Activated gamma-delta T cell treated with Interleukin-2 at 50 U/mL for 16 hours (primary cell): Measurements from ENCODE around the gene ZNF318.
"Not testable (repeated sequence)": the region's sequence is repeated elsewhere in the genome, so short reads cannot be mapped to it uniquely, and the experiment has no call there.

Experiments
- DNase-seq: peaks from one replicate; pipeline ENCODE4 v3.0.0-alpha.2; 2020

Gene ZNF318

DNA sequence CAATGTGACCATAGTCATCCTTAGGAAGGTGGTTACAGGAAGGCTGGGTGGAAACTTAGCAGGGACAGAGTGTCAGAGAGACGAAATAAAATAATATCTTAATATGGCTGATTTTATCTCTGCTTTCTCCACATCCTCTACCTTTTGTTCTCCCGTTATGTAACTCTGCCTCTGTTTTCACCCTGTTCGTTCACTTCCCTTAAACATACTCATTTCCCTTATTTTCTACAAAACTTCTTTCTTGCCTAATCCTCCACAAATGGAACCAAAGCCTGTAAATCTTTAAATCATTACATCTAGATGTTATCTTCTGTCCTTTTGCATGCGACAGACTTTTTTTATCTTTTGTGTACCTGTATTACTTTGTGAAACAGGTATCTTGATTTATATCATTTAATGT, 37.6 kb downstream of the ZNF318 start:
- no peak for DNase-seq

- DNase-seq: no peak
Measured at GRCh38 chr6:43331470-43331869, 38.0 kb downstream of the ZNF318 start.

- DNase-seq: no peak
Measured at GRCh38 chr6:43328528-43328927, 40.9 kb downstream of the ZNF318 start.

DNA sequence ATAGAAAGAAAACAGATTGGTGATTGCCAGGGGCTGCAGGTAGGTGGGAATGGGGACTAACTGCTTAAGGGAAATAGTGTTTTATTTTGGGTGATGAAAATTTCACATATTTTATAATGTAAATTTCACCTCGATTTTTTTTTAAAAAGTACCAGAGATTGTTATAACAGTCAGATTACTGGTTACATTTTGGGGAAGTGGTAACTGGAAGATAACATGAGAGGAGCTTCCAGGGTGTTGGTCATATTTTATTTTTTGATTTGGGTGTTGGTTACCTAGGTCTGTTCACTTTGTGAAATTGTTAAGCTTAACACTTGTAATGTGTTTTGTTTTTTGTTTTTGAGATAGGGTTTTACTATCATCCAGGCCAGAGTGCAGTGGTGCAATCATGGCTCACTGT, 43.6 kb downstream of the ZNF318 start:
- DNase-seq: no peak

DNA sequence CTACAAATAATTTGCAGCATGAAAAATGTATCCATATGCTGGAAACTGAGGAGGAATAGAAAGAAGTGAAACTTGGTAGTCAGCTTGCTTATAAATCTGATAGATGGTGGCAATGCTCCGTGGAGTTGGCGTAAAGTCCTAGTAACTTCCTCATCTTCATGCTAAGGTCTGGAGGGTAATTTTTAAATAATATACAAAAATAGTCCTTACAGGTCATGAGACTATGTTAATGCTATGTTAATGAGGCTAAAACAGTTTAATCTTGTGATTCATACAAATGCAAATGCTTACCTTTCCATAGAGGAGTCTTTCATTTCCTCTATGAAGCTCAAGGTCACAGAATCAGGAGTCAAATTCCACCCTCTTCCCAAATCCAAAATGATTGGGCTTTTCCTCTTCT, 51.4 kb downstream of the ZNF318 start:
- DNase-seq: no peak

DNA sequence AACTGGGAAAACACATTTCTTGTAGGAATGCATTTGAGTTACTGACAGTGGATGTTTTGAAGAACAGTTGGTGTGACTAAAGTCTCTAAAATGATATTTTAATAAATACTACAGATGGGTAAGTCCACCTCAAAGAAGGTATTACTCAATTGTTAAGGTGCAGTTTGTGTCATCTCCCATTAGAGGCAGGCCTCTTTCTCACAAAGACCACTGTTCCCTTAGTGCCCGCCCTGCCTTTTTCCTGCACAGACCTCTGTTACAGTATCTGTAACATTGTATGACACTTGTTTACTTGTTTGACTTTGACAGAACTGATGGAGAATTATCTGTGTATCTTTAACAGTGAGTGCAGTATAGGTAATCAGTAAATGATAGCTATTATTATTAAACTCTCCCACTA, 55.6 kb downstream of the ZNF318 start:
- DNase-seq: no peak

DNA sequence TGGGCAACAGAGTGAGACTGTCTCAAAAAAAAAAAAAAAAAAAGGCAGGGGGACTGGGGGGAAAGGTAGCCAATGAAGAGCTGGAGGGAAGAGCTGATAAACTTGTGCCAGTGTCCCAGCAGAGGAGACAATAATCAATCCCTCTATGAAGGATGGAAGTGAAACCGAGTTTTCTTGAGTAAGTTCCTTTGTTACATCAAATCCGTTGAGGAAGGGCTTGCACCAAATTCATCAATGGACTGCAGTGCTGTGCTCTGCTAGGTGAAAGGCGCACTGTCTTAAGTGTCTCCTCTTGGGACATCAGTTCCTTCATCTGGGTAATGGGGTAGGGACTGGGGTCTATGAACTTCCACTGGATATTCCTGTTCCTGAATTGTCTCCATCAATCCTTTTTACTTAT, 57.8 kb downstream of the ZNF318 start:
- DNase-seq: no peak

- DNase-seq: no peak
Measured at GRCh38 chr6:43310624-43311023, 58.8 kb downstream of the ZNF318 start.

DNA sequence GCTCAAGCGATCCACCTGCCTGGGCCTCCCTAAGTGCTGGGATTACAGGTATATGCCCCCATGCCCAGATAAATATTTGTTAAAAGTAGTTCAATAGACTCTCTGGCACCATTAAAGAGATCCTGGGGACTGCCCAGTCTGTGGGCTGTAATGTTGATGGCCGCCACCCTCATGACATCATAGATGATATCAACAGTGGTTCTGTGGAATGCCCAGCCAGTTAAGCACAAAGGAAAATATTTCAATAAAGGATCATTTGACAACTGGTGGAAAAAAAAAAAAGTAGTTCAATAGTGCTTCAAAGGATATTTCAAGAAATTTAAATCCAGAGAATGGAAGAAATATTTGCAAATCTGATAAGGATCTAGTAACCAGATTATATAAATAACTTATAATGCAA, 59.3 kb downstream of the ZNF318 start:
- no peak for DNase-seq

DNA sequence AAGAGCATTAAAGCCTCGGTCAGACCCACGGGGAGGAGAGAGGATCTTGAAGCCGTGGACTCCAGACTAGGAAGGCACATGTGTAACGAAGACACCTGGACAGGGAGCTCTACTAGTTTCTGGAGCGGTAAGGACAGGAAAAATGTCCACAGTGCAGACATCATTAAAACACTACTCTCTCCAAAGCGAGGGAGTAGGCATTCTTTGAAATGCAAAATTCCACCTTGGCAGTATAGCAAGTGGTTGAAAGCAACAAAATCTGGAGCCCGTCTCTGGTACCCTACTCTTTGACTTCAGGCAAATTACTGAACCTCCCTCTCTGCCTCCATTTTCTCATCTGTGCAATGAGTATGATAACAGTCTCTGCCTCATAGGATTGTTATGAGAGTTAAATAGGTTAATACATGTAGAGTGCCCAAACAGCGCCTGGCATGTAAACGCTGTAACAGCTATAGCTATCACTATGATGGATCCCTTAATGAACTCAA, 60.4 kb downstream of the ZNF318 start:
- DNase-seq: no peak

- peak; percentile 44 for DNase-seq
Measured at GRCh38 chr6:43308101-43308989, 61.1 kb downstream of the ZNF318 start, which contains the start of gene CRIP3. TSS of gene CRIP3 (minus strand) at chr6:43308826. CDS start at chr6:43308792, 34 bp downstream.

- no peak for DNase-seq
Measured at GRCh38 chr6:43307451-43308100, 61.9 kb downstream of the ZNF318 start.

- no peak for DNase-seq
Measured at GRCh38 chr6:43306086-43306485, 63.4 kb downstream of the ZNF318 start.

- DNase-seq: no peak
Measured at GRCh38 chr6:43304882-43305281, 64.6 kb downstream of the ZNF318 start.

DNA sequence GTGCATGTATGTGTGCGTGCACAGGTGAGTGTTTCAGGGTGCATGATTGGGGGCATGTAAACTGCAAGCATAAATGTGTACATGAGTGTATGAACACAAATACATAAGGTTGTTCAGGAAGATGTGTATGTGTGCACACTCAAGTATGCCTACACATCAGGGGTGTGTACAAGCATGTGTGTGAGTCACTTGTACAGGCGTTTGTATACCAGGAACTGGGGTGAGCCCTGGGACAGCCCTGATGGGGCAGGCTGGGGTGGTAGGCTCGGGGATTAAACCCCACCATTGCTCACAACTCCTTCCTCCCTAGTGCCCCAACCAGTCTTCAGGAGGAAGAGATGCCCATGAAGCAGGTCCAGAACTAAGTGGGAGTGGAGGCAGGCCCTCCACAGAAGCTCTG, 65.1 kb downstream of the ZNF318 start:
- no peak for DNase-seq

DNA sequence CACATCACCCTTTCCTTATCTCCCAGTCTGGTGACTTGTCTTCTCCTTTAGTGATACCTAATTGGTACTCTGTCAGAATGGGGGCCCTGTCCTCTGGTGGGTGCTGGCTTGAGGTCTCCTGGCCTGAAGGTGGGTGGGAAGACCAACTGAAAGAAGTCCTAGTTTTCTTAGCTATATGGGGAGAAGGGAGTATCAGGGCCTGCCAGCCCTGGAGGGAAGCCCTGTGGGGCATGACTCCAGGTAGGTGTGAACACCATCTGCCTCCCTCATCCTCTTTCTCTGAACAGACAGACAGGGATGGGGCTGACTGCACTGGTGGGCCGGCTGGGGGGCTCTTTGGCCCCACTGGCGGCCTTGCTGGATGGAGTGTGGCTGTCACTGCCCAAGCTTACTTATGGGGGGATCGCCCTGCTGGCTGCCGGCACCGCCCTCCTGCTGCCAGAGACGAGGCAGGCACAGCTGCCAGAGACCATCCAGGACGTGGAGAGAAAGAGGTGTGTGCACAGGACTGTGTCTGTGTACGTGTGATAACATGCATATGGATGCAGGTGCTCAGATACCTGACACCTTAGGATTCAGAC, 65.6 kb downstream of the ZNF318 start:
- DNase-seq: no peak

DNA sequence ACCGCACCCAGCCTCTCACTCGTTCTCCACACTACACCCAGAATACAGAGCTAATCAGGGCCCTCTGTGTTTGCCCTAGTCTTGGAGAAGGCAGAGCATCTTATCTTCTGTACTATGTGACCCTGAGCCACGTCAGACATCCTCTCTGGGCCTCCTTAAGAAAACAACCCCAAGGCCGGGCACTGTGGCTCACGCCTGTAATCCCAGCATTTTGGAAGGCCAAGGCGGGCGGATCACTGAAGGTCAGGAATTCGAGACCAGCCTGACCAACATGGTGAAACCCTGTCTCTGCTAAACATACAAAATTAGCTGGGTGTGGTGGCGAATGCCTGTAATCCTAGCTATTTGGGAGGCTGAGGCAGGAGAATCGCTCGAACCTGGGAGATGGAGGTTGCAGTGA, 66.4 kb downstream of the ZNF318 start:
- not testable (repeated sequence) for DNase-seq

DNA sequence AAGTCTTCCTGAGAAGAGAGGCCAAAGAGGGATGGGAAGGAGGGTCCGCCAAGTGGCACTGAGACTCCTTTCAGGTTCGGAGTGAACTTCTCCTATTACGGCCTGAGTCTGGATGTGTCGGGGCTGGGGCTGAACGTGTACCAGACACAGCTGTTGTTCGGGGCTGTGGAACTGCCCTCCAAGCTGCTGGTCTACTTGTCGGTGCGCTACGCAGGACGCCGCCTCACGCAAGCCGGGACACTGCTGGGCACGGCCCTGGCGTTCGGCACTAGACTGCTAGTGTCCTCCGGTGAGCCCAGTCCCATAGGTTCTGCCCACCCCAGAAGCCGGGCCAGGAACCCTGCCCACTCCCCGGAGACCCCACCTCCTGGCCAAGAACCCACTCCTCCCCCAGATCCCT, 67.3 kb downstream of the ZNF318 start:
- no peak for DNase-seq

DNA sequence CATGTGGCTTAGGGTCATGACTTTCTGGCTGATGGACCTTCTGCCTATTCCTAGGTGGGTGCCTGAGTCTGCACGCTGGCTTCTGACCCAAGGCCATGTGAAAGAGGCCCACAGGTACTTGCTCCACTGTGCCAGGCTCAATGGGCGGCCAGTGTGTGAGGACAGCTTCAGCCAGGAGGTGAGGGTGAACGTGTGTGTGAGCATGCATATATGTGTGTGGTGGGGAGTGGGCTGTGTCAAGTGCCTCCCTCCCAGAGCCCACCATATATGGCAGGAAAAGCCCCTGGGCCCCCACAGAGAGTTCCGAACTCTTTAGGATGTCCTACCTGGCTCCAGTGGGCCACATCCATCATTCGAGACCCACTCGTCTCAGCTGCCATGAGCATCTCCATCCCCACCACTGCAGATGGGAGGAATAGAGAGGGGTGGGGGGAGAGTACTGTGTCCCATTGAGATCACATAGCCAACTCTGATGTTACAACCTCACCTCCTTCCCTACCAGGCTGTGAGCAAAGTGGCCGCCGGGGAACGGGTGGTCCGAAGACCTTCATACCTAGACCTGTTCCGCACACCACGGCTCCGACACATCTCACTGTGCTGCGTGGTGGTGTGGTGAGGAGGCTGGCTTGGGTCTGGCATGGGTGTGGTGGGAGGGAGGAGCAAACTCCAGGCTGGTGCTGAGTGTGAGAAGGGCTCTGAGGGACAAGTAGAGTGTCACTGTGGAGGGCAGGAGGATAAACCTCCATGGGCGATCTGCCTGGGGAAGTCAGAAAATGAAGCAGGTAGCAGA, 68.2 kb downstream of the ZNF318 start:
- DNase-seq: no peak

DNA sequence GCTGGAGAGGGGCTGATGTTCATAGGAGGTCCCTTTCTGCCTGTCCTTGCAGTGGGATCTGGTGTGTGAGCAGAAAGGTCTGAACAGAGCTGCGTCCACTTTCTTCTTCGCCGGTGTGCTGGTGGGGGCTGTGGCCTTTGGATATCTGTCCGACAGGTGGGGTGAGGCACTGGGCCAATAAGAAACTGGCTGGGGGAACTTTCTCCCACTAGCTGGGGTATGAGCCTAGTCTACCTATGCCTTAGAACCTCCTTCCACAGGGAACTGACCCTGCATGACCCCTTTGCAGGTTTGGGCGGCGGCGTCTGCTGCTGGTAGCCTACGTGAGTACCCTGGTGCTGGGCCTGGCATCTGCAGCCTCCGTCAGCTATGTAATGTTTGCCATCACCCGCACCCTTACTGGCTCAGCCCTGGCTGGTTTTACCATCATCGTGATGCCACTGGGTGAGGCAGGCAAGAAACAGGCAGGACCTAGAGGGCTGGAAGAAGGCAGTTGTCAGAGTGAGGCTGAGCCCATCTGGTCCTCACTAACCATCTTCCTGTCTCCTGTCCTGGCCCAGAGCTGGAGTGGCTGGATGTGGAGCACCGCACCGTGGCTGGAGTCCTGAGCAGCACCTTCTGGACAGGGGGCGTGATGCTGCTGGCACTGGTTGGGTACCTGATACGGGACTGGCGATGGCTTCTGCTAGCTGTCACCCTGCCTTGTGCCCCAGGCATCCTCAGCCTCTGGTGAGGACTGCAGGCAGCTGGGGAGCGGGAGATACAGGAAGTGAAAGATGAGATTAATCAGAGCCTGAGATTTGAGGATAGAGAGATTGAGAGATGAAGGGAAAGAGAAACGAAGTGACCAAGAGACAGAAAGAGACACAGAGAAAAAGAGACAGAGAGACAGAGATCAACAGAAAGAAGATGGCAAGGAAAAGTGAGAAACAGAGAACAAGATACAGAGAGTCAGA, 69.8 kb downstream of the ZNF318 start:
- no peak for DNase-seq

- no peak for DNase-seq
Measured at GRCh38 chr6:43298565-43299337, 70.7 kb downstream of the ZNF318 start.
